Hepatocyte (in vitro differentiated cells): ENCODE measurements around the gene MSI2. TPM values are rescaled to one million over a fixed set of nuclear protein-coding genes. Genes with fewer than 3 reads are reported as not detected.

ENCODE experiments used
- DNase-seq: peaks from one replicate; pipeline ENCODE4 v3.0.0-alpha.2; 2016; ENCODE audit warnings: low spot score
- H2AFZ ChIP-seq: fragments of 200-600 bp; sonication (generic); 2 replicates; pipeline ENCODE4 v1.6.0; 2016; ENCODE audit warnings: antibody characterized with exemption, mild to moderate bottlenecking
- H3K27ac ChIP-seq: fragments of 200-600 bp; sonication (generic); 2 replicates; pipeline ENCODE4 v1.5.1; 2016; ENCODE audit warnings: mild to moderate bottlenecking
- H3K27me3 ChIP-seq: fragments of 200-600 bp; sonication (generic); 2 replicates; pipeline ENCODE4 v1.6.1; 2016
- H3K36me3 ChIP-seq: fragments of 200-600 bp; sonication (generic); replicated peaks from 2 replicates; pipeline ENCODE4 v1.5.1; 2016; ENCODE audit warnings: low read depth; ENCODE audit not compliant: insufficient read depth
- H3K4me1 ChIP-seq: fragments of 200-600 bp; sonication (generic); 2 replicates; pipeline ENCODE4 v1.5.1; 2016; ENCODE audit warnings: mild to moderate bottlenecking, moderate library complexity; ENCODE audit not compliant: insufficient read depth
- H3K4me2 ChIP-seq: fragments of 200-600 bp; sonication (generic); 2 replicates; pipeline ENCODE4 v1.6.0; 2016
- H3K4me3 ChIP-seq: fragments of 200-600 bp; sonication (generic); 2 replicates; pipeline ENCODE4 v1.5.1; 2016; ENCODE audit warnings: mild to moderate bottlenecking
- H3K79me2 ChIP-seq: fragments of 200-600 bp; sonication (generic); 2 replicates; pipeline ENCODE4 v1.6.0; 2017; ENCODE audit warnings: mild to moderate bottlenecking
- H3K9me2 ChIP-seq: fragments of 200-600 bp; sonication (generic); replicated peaks from 2 replicates; pipeline ENCODE4 v1.6.0; 2017; ENCODE audit warnings: mild to moderate bottlenecking; ENCODE audit not compliant: insufficient read depth
- H3K9me3 ChIP-seq: fragments of 200-600 bp; sonication (generic); 2 replicates; pipeline ENCODE4 v1.5.1; 2016; ENCODE audit warnings: low read depth, mild to moderate bottlenecking
- H4K20me1 ChIP-seq: fragments of 200-600 bp; sonication (generic); 2 replicates; pipeline ENCODE4 v1.6.0; 2016; ENCODE audit warnings: mild to moderate bottlenecking; ENCODE audit not compliant: insufficient read depth, poor library complexity, severe bottlenecking
- EZH2 ChIP-seq: fragments of 200-600 bp; sonication (generic); IDR thresholded peaks from 2 replicates; pipeline ENCODE4 v1.6.1; 2016; ENCODE audit warnings: antibody characterized with exemption, mild to moderate bottlenecking, borderline replicate concordance
- EZH2phosphoT487 ChIP-seq: fragments of 200-600 bp; sonication (generic); IDR thresholded peaks from one replicate; pipeline ENCODE4 v1.6.1; 2018; ENCODE audit warnings: antibody characterized with exemption, mild to moderate bottlenecking, low read depth, moderate library complexity; ENCODE audit not compliant: unreplicated experiment, severe bottlenecking
- WGBS: methylation state at CpG from one replicate; pipeline ENCODE4 v1.1.6; 2016; ENCODE audit warnings: low lambda C conversion rate; ENCODE audit errors: missing lambda C conversion rate; 5-methylcytosine and 5-hydroxymethylcytosine counted together
- polyA plus RNA-seq: library from polyadenylated mRNA; unstranded; fragments of >200 nt; fragmentation: Nextera tagmentation; extraction: Ambion mirVana; gene quantifications from 2 replicates; pipeline ENCODE4 v1.2.1, GENCODE V29; 2016
- total RNA-seq: library from RNA; depleted of rRNA; stranded (reverse); fragments of >200 nt; gene quantifications from 2 replicates; pipeline ENCODE4 v1.2.3, GENCODE V29; 2014
- TF ChIP-seq, protein P1 (sequence below): fragments of 200-600 bp; sonication (generic); IDR thresholded peaks from 2 replicates; pipeline ENCODE4 v1.5.1; 2016; ENCODE audit warnings: antibody characterized with exemption, mild to moderate bottlenecking; ENCODE audit not compliant: poor library complexity

Gene MSI2
- total and polyA plus RNA-seq, 2 experiments from 2014 or later: 16.1 to 60.6 TPM

DNA sequence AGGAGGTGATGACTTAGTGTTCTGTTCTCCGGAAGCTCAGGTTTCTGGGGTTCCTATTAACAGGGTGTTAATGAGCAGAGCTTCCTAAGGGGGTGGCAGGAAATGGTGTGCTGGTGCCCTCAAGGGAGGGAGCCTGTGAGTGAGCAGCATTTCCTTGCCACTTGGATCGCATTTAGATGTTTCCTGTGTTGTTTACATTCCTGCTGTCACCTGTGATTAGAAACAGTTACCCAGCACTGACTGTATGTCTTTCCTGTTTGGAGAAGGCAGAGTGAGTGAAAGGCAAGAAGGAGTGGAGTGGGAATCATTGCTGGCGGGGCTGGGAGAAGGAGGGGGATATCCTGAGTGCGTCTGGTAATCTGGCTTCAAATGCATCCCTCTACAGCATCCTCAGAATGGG lies 274.2 kb downstream of the MSI2 start:
- TF ChIP-seq, protein P1, sequence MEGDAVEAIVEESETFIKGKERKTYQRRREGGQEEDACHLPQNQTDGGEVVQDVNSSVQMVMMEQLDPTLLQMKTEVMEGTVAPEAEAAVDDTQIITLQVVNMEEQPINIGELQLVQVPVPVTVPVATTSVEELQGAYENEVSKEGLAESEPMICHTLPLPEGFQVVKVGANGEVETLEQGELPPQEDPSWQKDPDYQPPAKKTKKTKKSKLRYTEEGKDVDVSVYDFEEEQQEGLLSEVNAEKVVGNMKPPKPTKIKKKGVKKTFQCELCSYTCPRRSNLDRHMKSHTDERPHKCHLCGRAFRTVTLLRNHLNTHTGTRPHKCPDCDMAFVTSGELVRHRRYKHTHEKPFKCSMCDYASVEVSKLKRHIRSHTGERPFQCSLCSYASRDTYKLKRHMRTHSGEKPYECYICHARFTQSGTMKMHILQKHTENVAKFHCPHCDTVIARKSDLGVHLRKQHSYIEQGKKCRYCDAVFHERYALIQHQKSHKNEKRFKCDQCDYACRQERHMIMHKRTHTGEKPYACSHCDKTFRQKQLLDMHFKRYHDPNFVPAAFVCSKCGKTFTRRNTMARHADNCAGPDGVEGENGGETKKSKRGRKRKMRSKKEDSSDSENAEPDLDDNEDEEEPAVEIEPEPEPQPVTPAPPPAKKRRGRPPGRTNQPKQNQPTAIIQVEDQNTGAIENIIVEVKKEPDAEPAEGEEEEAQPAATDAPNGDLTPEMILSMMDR: no peak
- TF ChIP-seq EZH2: no peak
- Histone ChIP-seq H3K9me2 (no peaks in the 10 kb centered on the region), H3K4me3 (no peak overlapping the region), H3K79me2 (peaks cover 16% of the 10 kb centered on the region), H3K9me3 (no peaks in the 10 kb centered on the region), H4K20me1 (no peaks in the 10 kb centered on the region), H3K4me2 (peak overlapping the region; percentile 3), H3K27me3 (no peaks in the 10 kb centered on the region), H3K27ac (peak overlapping the region; percentile 89), H2AFZ (no peak overlapping the region), H3K4me1 (peaks cover 61% of the 10 kb centered on the region), H3K36me3 (no peaks in the 10 kb centered on the region)
- DNase-seq: no peak
- WGBS: 29% methylated on average over 4 of the region's 4 CpGs

GRCh38 chr17:57531078-57531477 lies 274.8 kb downstream of the MSI2 start:
- TF ChIP-seq, protein P1: no peak
- H3K9me2 ChIP-seq: no peaks in the 10 kb centered on the region
- 91% methylated on average over 7 of the region's 7 CpGs for whole genome bisulfite sequencing
- no peaks in the 10 kb centered on the region for H4K20me1 ChIP-seq
- DNase-seq: no peak
- no peak overlapping the region for H3K4me3 ChIP-seq
- no peak overlapping the region for H3K27ac ChIP-seq
- H2AFZ ChIP-seq: no peak overlapping the region
- no peak overlapping the region for H3K4me2 ChIP-seq
- no peaks in the 10 kb centered on the region for H3K9me3 ChIP-seq
- H3K36me3 ChIP-seq: no peaks in the 10 kb centered on the region
- H3K4me1 ChIP-seq: peaks cover 65% of the 10 kb centered on the region
- H3K27me3 ChIP-seq: no peaks in the 10 kb centered on the region
- H3K79me2 ChIP-seq: peaks cover 15% of the 10 kb centered on the region

DNA sequence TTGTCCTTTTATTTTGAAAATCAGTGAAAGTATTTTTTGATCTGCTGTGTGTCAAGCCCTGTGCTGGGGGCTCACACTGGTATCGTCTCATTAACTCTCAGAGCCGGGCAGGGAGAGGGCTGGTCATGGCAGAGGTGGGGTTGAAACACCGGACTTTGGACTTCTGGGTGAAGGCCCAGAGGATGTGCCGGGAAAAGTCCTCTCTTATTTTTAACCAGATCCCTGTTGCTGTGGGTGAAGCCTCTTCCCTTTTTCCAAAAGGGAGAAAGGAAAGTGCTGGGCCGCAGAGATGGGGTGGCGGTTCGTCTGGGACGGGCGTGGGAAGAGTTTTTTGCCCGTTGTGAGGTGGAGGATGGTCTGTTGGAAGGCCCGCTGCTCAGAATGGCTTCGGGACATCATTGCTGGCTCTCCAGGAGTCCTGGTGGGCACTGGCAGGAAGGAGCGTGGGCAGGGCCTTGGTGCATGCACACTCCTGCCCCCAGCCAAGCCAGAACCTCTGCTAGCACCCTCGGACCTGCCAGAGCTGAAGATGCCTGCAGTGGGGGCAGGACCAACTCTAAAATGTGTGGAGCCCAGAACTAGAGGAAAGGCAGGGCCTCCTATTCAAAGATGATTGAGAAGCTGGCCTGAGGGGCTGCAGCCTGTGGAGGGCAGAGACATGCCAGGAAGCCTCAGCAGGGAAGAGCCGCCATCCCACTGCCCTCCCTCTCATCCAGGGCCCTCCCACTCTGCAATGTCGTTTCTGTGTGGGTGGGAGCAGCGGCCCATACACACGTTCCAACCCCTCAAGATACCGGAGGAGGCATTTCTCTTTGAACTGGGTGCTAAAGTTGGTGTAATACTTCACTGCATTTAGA lies 275.6 kb downstream of the MSI2 start:
- no peak for DNase-seq
- WGBS: 83% methylated on average over 19 of the region's 19 CpGs
- H3K27me3 ChIP-seq: no peaks in the 10 kb centered on the region

More for the DNA sequence above, 275.6 kb downstream of the MSI2 start:
- Histone ChIP-seq H3K36me3 (no peaks in the 10 kb centered on the region), H3K79me2 (peaks cover 17% of the 10 kb centered on the region), H3K4me1 (peaks cover 60% of the 10 kb centered on the region), H3K9me2 (no peaks in the 10 kb centered on the region), H4K20me1 (no peaks in the 10 kb centered on the region), H3K4me3 (no peak overlapping the region), H3K9me3 (no peaks in the 10 kb centered on the region), H2AFZ (no peak overlapping the region), H3K27ac (peak overlapping the region; percentile 24), H3K4me2 (no peak overlapping the region)
- TF ChIP-seq EZH2: no peak
- TF ChIP-seq, protein P1: no peak
- TF ChIP-seq EZH2phosphoT487: no peak
